HUES48 (cell line): ENCODE results near the gene TMBIM1.
A peak's percentile ranks its signal among the peaks of the same experiment; 100 is the strongest.
"Not testable (repeated sequence)": the region's sequence is repeated elsewhere in the genome, so short reads cannot be mapped to it uniquely, and the experiment has no call there.

Experiments used
- H3K27ac ChIP-seq: one replicate; pipeline ENCODE4 v1.7.0; 2013; ENCODE audit warnings: low read depth, low read length, inconsistent platforms
- H3K27me3 ChIP-seq: 2 replicates; pipeline ENCODE4 v1.6.1; 2013; ENCODE audit warnings: mild to moderate bottlenecking, low read length; ENCODE audit not compliant: control insufficient read depth, insufficient read depth
- H3K36me3 ChIP-seq: 2 replicates; pipeline ENCODE4 v1.6.1; 2013; ENCODE audit warnings: low read length; ENCODE audit not compliant: control insufficient read depth, insufficient read depth
- H3K4me1 ChIP-seq: 2 replicates; pipeline ENCODE4 v1.6.1; 2013; ENCODE audit warnings: mild to moderate bottlenecking, low read length; ENCODE audit not compliant: control insufficient read depth, insufficient read depth
- H3K4me3 ChIP-seq: 2 replicates; pipeline ENCODE4 v1.5.1; 2013; ENCODE audit warnings: mild to moderate bottlenecking, low read depth, low read length
- H3K9ac ChIP-seq: 2 replicates; pipeline ENCODE4 v1.6.1; 2013; ENCODE audit warnings: mild to moderate bottlenecking, low read depth, low read length, moderate library complexity
- H3K9me3 ChIP-seq: 2 replicates; pipeline ENCODE4 v1.6.1; 2013; ENCODE audit warnings: low read length; ENCODE audit not compliant: control insufficient read depth, insufficient read depth

The TMBIM1 gene

DNA sequence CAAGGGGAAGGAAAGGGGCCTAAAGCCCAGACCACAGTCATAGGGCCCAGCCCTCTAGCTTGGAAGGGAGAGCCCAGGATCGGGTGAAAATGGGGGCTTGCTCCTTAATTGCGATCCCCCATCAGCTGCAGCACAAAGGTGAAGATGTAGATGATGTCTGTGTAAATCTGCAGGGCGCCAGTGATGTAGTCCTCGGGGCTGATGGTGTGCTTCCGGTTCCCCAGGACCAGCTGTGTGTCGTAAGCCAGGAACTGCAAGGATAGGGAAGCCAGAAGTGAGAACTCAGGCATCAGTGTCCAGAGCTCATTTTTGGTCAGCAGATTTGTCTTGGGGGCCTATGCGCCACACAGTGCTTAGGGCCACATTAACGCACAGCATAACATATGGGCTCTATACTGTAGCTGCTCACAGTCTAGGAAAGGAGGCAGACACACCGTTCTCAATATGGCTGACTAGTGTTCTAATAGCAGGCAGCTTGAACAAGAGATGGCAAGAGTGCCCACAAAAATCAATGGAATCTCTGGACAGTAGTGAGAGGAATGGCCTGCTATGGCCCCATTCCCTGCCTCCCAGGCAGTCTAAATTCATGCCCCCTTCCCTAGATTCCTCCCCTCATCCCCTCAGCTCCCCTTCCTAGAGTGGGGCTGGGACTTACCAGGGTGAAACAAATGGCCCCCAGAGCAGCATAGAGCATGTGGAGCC, 16.8 kb downstream of the TMBIM1 start:
- Histone ChIP-seq H3K4me3 (no peak overlapping the region), H3K27me3 (no peaks in the 10 kb centered on the region), H3K36me3 (peaks cover 57% of the 10 kb centered on the region), H3K4me1 (peaks cover 5% of the 10 kb centered on the region; the same call in 1 of the 2 replicates), H3K9ac (no peak overlapping the region), H3K27ac (no peak overlapping the region), H3K9me3 (no peaks in the 10 kb centered on the region)

DNA sequence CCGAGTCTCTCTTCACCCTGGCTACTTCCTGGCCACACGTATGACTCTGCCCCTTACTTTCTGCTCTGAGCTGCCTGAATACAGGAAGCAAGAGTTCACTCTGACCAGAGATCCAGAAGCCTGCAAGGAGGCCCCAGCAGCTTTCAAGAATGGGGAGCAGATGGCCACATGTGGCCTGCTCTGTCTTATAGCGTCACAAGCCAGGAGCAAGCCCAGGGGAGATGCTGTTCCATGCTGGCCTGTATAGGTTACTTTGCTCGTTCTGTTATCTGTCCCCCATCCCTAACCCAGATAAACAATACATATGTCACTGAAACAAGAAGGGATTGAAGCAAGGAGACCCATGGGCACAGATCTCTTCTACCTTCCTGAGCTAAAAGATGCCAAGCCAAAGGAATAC, 17.7 kb downstream of the TMBIM1 start:
- no peaks in the 10 kb centered on the region for H3K27me3 ChIP-seq
- H3K4me1 ChIP-seq, result peaks cover 5% of the 10 kb centered on the region; the same call in 1 of the 2 replicates
- H3K9ac ChIP-seq, result no peak overlapping the region
- no peaks in the 10 kb centered on the region for H3K9me3 ChIP-seq
- H3K4me3 ChIP-seq, result no peak overlapping the region
- no peak overlapping the region for H3K27ac ChIP-seq
- H3K36me3 ChIP-seq, result peaks cover 49% of the 10 kb centered on the region

DNA sequence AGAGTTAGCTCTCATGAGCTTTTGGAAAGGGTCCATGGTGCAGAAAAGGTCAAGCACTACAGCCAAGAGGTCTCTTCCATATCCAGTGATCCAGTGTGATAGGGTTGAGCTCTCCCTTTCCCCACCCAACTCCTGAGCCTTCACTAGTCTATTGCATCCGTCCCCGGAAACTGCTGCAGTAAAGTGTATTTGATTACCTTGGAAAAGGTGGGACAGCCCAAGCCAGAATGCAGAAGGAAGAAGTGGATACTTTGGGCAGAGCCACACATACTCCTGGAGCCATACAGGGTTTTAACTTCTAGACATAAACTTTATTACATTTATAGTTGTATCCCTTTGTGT, 18.4 kb downstream of the TMBIM1 start:
- Histone ChIP-seq H3K9ac (no peak overlapping the region), H3K9me3 (no peaks in the 10 kb centered on the region), H3K4me3 (no peak overlapping the region), H3K27me3 (no peaks in the 10 kb centered on the region), H3K4me1 (peaks cover 5% of the 10 kb centered on the region; the same call in 1 of the 2 replicates), H3K27ac (no peak overlapping the region), H3K36me3 (peaks cover 46% of the 10 kb centered on the region)

DNA sequence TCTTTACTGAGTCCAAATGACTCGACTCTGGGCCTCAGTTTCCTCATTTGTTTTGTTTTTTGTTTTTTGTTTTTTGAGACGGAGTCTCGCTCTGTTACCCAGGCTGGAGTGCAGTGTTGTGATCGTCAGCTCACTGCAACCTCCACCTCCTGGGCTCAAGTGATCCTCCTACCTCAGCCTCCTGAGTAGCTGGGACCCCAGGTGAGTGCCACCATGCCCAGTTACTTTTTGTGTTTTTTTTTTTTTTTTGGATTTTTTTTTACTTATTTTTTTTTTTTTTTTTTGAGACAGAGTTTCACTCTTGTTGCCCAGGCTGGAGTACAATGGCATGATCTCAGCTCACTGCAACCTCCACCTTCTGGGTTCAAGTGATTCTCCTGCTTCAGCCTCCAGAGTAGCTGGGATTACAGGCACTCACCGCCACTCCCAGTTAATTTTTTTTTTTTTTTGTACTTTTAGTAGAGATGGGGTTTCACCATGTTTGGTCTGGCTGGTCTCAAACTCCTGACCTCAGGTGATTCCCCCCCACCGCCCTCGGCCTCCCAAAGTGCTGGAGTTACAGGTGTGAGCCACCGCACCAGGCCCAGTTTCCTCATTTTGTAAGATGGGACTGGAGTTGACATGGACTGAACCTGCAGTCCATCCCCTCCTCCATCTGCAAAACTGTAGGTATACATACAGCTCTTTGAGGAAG, 18.9 kb downstream of the TMBIM1 start:
- not testable (repeated sequence) for H3K4me3 ChIP-seq, H3K9ac ChIP-seq, H3K4me1 ChIP-seq, H3K9me3 ChIP-seq, H3K27me3 ChIP-seq, H3K27ac ChIP-seq
- peaks cover 45% of the 10 kb centered on the region for H3K36me3 ChIP-seq

DNA sequence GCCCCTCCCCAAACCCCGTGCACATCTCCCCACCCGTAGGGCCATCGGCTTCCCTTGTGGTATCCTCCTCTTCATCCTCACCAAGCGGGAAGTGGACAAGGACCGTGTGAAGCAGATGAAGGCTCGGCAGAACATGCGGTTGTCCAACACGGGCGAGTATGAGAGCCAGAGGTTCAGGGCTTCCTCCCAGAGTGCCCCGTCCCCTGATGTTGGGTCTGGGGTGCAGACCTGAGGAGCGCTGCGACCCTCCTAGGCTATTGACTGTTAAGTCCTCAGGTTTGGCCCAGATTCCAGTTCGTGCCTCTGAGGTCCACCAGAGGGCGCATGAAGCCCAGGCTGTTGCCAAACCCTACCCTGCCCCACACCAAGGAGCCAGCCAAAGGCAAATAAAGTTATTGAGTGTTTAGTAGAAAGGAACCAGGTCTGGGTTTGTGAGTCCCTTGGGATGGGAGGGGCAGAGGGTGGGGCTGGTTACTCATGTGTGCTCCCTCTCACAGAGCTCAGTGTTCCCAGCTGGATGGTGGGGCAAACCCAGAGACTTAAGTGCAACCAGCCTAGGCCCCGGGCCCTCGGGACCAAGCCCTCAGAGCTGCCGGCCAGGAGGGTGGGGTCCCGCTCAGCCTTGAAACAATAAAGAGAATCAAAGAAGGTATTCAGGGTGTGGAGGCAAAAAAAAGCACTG, 19.6 kb downstream of the TMBIM1 start:
- Histone ChIP-seq H3K4me1 (peaks cover 5% of the 10 kb centered on the region; the same call in 1 of the 2 replicates), H3K27ac (no peak overlapping the region), H3K4me3 (no peak overlapping the region), H3K27me3 (no peaks in the 10 kb centered on the region), H3K36me3 (peaks cover 43% of the 10 kb centered on the region), H3K9me3 (no peaks in the 10 kb centered on the region), H3K9ac (no peak overlapping the region)

DNA sequence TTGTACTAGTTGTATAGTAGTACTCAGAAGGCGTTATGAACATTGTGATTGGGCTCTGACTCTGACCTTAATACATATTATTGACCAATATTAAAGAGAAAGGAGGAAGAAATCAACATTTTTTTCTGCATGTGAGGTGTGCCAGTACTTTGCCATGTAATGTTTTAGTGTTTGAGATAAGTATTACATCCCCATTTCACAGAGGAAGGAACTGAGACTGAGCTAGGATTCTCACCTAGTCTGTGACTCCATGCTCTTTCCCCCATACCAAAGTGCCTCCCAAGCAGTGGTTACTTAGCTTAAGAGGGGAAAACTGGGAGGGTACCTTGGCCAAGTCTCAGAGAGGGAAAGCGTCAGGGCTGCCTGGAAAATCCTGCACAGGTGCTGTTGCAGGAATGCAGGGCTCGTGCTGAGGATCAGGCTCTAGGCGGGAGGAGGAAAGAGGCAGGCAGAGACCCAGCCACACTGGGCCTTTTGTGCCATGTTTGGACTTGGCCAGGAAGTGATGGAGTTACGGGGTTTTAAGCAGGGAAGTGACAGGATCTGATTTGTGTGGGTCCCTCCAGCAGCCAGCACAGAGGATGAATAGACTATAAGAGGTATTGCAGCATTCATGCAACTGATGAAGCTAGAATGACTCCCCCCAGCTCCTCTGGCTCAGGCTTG, 20.3 kb downstream of the TMBIM1 start:
- no peaks in the 10 kb centered on the region for H3K9me3 ChIP-seq
- no peak overlapping the region for H3K27ac ChIP-seq
- H3K4me3 ChIP-seq, result peak overlapping the region; percentile 12; the same call in 1 of the 2 replicates
- H3K9ac ChIP-seq, result no peak overlapping the region
- H3K27me3 ChIP-seq, result no peaks in the 10 kb centered on the region
- peaks cover 43% of the 10 kb centered on the region for H3K36me3 ChIP-seq
- peaks cover 5% of the 10 kb centered on the region; the same call in 1 of the 2 replicates for H3K4me1 ChIP-seq

DNA sequence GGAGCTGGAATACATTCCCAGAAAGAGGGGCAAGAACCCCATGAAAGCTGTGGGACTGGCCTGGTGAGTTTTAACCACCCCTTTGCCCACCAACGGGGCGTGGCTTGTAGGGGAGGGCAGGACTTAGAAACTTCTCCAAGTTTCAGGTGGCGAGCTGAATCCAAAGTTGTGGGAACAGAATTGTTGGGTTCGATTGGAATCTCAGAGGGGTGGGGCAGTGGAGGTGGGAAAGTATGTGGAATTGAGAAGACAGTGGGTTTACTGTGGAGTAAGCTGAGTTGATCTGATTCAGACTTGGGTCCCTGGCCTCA, 20.9 kb downstream of the TMBIM1 start:
- Histone ChIP-seq H3K9ac (no peak overlapping the region), H3K36me3 (peaks cover 43% of the 10 kb centered on the region), H3K4me3 (peak overlapping the region; percentile 90), H3K27ac (no peak overlapping the region), H3K9me3 (no peaks in the 10 kb centered on the region), H3K4me1 (peaks cover 5% of the 10 kb centered on the region; the same call in 1 of the 2 replicates), H3K27me3 (no peaks in the 10 kb centered on the region)

DNA sequence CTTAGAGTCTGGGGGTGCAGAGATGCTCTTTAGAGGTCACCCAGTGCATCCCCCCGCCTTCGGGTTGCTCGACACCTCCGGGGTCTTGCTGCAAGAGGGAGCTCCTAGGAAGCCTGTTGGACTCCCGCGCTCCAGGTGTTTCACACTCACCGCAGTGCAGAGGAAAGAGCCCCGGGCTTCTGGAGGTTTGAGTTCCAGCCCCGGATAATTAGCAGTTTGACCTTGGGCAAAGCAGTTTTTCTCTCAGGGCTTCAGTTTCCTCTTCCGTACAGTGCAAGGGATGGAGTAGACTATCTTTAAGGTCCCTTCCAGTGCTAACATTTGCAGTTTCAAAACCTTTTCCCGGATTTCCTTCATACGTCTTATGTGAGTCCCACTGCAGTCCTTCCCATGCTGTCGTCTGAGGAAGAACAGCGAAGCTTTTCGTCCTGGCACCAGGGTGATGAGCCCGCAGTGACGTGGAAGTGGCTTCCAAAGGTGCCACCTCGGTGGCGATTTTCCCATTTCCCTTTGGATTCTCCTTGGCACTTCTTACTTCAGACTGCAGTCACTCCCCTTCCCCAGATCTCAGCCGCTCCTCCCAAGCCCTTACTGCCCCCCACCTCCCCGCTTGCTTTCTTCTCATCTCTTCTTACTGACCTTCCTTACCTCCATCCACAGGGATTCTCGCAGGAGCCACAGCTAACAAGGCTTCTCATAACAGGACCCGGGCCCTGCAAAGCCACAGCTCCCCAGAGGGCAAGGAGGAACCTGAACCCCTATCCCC, 21.4 kb downstream of the TMBIM1 start:
- peaks cover 5% of the 10 kb centered on the region; the same call in 1 of the 2 replicates for H3K4me1 ChIP-seq
- peak overlapping the region; percentile 22 for H3K27ac ChIP-seq
- peak overlapping the region; percentile 90 for H3K4me3 ChIP-seq
- H3K27me3 ChIP-seq, result no peaks in the 10 kb centered on the region
- H3K36me3 ChIP-seq, result peaks cover 42% of the 10 kb centered on the region
- peak overlapping the region; percentile 51 for H3K9ac ChIP-seq
- no peaks in the 10 kb centered on the region for H3K9me3 ChIP-seq

DNA sequence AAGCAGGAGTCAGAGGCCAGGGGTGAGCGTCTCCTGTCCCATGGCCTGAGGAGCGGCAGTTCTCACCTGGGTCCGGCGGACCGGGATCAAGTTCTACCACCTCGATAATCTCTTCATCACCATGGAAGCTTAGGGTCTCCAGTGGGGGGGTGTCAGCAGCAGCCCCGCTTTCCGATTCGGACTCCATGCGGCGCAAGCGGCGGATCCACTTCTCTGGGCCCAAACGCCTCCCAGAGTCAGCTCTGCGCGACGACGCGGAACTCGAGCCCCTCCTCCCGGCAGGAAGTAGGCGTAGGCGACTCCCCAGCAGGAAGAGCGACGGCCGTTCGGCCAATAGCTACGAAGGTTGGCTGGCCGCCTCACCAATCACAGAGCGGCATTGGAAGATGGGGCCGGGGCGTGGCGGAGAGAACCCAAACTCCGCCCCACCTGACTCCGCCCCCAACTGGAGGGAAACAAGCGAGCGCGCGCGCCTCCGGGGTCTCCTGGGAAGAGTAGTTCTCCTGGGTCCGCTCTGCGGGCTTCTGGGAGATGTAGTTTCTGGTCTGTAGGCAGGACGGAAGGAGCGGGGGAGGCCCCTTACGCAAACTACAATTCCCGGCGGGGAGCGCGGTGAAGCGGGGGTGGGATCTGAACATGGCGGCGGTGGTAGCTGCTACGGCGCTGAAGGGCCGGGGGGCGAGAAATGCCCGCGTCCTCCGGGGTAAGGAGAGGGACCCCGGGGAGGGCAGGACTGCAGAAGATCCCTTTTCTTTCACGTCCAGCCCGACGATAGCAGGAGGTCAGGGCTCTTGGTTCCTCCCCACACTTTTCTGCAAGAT, 22.2 kb downstream of the TMBIM1 start, which contains the start of the genes AAMP and PNKD:
Gene AAMP, minus strand, starts transcription at position 238 of the 821 bp plus-strand sequence. Its CDS starts 51 bp downstream, at position 187.
Gene PNKD, plus strand, starts transcription at position 620 of the 821 bp plus-strand sequence. Its CDS starts 17 bp downstream, at position 637.
- peak within 1 kb of the TSS; percentile 80 for H3K27ac ChIP-seq
- H3K36me3 ChIP-seq, result peaks cover 41% of the 10 kb centered on the region
- peaks cover 5% of the 10 kb centered on the region; the same call in 1 of the 2 replicates for H3K4me1 ChIP-seq
- H3K9me3 ChIP-seq, result no peaks in the 10 kb centered on the region
- peak within 1 kb of the TSS; percentile 91 for H3K4me3 ChIP-seq
- no peaks in the 10 kb centered on the region for H3K27me3 ChIP-seq
- peak within 1 kb of the TSS; percentile 65 for H3K9ac ChIP-seq
